HCT116 (cell line): ENCODE measurements around the gene ACO2. TPM values are rescaled to one million over a fixed set of nuclear protein-coding genes. Genes with fewer than 3 reads are reported as not detected.

Source experiments
- ATAC-seq: fragments of 200-7000 bp; cut with Tn5 transposase; 2 replicates; pipeline ENCODE4 v1.9.1; 2020; ENCODE audit warnings: mild to moderate bottlenecking, moderate library complexity
- BruUV-seq: library from RNA; stranded (reverse); fragments of 400-500 nt; replicated peaks from 2 replicates; lab custom pipeline; 2021; lab: Mats Ljungman, UMichigan
- CTCF ChIA-PET: fragments of 300-600 bp; sonication (Branson Sonifier 250); formaldehyde crosslinking; loops from one replicate; lab custom pipeline; 2021; ENCODE audit warnings: antibody characterized with exemption; lab: Charles Lee
- POLR2A ChIA-PET: fragments of 300-600, 350-600 bp; sonication (Branson Sonifier 250); formaldehyde crosslinking; loops from one replicate; lab custom pipeline; 2021; ENCODE audit warnings: antibody characterized with exemption; lab: Charles Lee
- RAD21 ChIA-PET, 2 experiments: fragments of 300-600 bp; sonication (Branson Sonifier 250); formaldehyde crosslinking; loops; one replicate each; lab custom pipeline; 2023; ENCODE audit warnings: low total read pairs in 2 of 2; ENCODE audit not compliant: uncharacterized antibody in 2 of 2, unreplicated experiment in 2 of 2, low non-redundant PET in 1 of 2; lab: Charles Lee
- DNase-seq: peaks from one replicate; pipeline ENCODE4 v3.0.0-alpha.2; 2010; ENCODE audit warnings: low read depth, low spot score
- H2AFZ ChIP-seq: fragments of 200-600 bp; shearing (Covaris generic), sonication (generic); 2 replicates; pipeline ENCODE4 v1.6.1; 2017; ENCODE audit warnings: low read depth, mixed run types, mixed read lengths, antibody characterized with exemption, low read length; ENCODE audit not compliant: poor library complexity, severe bottlenecking
- H3K27ac ChIP-seq: 2 replicates; pipeline ENCODE4 v1.5.1; 2012; ENCODE audit warnings: low read depth, low read length
- H3K27me3 ChIP-seq: fragments of 200-600 bp; sonication (generic); 2 replicates; pipeline ENCODE4 v1.6.1; 2016; ENCODE audit warnings: mixed run types, low read length, mixed read lengths; ENCODE audit not compliant: insufficient read depth
- H3K36me3 ChIP-seq, 2 experiments: fragments of 200-500 bp in 1 of 2; fragments of 200-600 bp in 1 of 2; sonication (Bioruptor generic) in 1 of 2; sonication (generic) in 1 of 2; 2 replicates each; pipeline versions ENCODE4 v1.5.1 to v1.6.1; 2014 to 2016; ENCODE audit warnings: low read length in 2 of 2, inconsistent platforms in 1 of 2, mixed read lengths in 1 of 2, mixed run types in 1 of 2; ENCODE audit not compliant: insufficient read depth in 2 of 2, control insufficient read depth in 1 of 2
- H3K4me1 ChIP-seq, 2 experiments: fragments of 200-600 bp in 1 of 2; sonication (generic) in 1 of 2; 2 replicates each; pipeline versions ENCODE4 v1.5.1 to v1.6.1; 2012 to 2017; ENCODE audit warnings: low read length in 2 of 2, inconsistent platforms in 1 of 2, mild to moderate bottlenecking in 1 of 2, mixed read lengths in 1 of 2, mixed run types in 1 of 2, moderate library complexity in 1 of 2; ENCODE audit not compliant: insufficient read depth in 2 of 2, control insufficient read depth in 1 of 2
- H3K4me2 ChIP-seq: fragments of 200-600 bp; sonication (generic); 2 replicates; pipeline ENCODE4 v1.6.1; 2017; ENCODE audit warnings: mixed run types, low read length, mixed read lengths
- H3K4me3 ChIP-seq, 2 experiments: fragments of 200-600 bp in 1 of 2; sonication (generic) in 1 of 2; replicated peaks in 1 of 2; 2 replicates each; pipeline ENCODE4 v1.5.1; 2011 to 2016; ENCODE audit warnings: low read length in 2 of 2, control low read depth in 1 of 2, low read depth in 1 of 2, mild to moderate bottlenecking in 1 of 2, mixed read lengths in 1 of 2, mixed run types in 1 of 2
- H3K79me2 ChIP-seq: fragments of 200-600 bp; sonication (generic); 2 replicates; pipeline ENCODE4 v1.6.1; 2017; ENCODE audit warnings: mild to moderate bottlenecking, mixed run types, low read length, moderate library complexity, mixed read lengths; ENCODE audit not compliant: insufficient read depth
- H3K9ac ChIP-seq: fragments of 200-600 bp; sonication (generic); 2 replicates; pipeline ENCODE4 v1.6.1; 2016; ENCODE audit warnings: low read length, mixed read lengths
- H3K9me2 ChIP-seq: fragments of 200-600 bp; sonication (generic), shearing (Covaris generic); 2 replicates; pipeline ENCODE4 v1.6.1; 2017; ENCODE audit warnings: mixed run types, mild to moderate bottlenecking, moderate library complexity; ENCODE audit not compliant: insufficient read depth
- H3K9me3 ChIP-seq, 2 experiments: fragments of 200-500 bp in 1 of 2; fragments of 200-600 bp in 1 of 2; sonication (Bioruptor generic) in 1 of 2; sonication (generic) in 1 of 2; 2 replicates each; pipeline ENCODE4 v1.6.1; 2014 to 2017; ENCODE audit warnings: low read length in 2 of 2, mixed read lengths in 2 of 2, inconsistent platforms in 1 of 2, low read depth in 1 of 2, mild to moderate bottlenecking in 1 of 2, mixed run types in 1 of 2, moderate library complexity in 1 of 2; ENCODE audit not compliant: control insufficient read depth in 1 of 2, insufficient read depth in 1 of 2
- H4K20me1 ChIP-seq: fragments of 200-600 bp; sonication (generic), shearing (Covaris generic); 2 replicates; pipeline ENCODE4 v1.6.1; 2017; ENCODE audit warnings: mixed run types, mild to moderate bottlenecking, moderate library complexity; ENCODE audit not compliant: insufficient read depth
- CBX3 ChIP-seq: IDR thresholded peaks from 2 replicates; pipeline ENCODE4 v1.6.1; 2012; ENCODE audit warnings: low read depth
- EGR1 ChIP-seq: IDR thresholded peaks from 2 replicates; pipeline ENCODE4 v1.6.1; 2012; ENCODE audit warnings: low read depth
- EZH2 ChIP-seq: fragments of 200-600 bp; sonication (generic); IDR thresholded peaks from 2 replicates; pipeline ENCODE4 v1.6.1; 2017; ENCODE audit warnings: antibody characterized with exemption, mixed run types
- RAD21 ChIP-seq: IDR thresholded peaks from 2 replicates; pipeline ENCODE4 v1.6.1; 2012; ENCODE audit warnings: low read depth, mild to moderate bottlenecking
- SIN3A ChIP-seq: IDR thresholded peaks from 2 replicates; pipeline ENCODE4 v1.6.1; 2012; ENCODE audit warnings: low read depth
- SRF ChIP-seq: IDR thresholded peaks from 2 replicates; pipeline ENCODE4 v1.6.1; 2012; ENCODE audit warnings: low read depth
- ZFX ChIP-seq: fragments of 450-650 bp; IDR thresholded peaks from 2 replicates; pipeline ENCODE4 v1.6.1; 2017
- ZNF274 ChIP-seq: fragments of 200-500 bp; sonication (Bioruptor generic); IDR thresholded peaks from 2 replicates; pipeline ENCODE4 v1.6.1; 2014; ENCODE audit warnings: mild to moderate bottlenecking, low read depth, low read length, inconsistent platforms
- intact Hi-C: fragments of 100-400 bp; cut with micrococcal nuclease; formaldehyde crosslinking; loops from 2 replicates; pipeline ENCODE4 v1.10.0; 2022
- total RNA-seq: library from RNA; stranded (reverse); gene quantifications from one replicate; pipeline ENCODE4 v1.2.1, GENCODE V29; 2021; ENCODE audit not compliant: unreplicated experiment
- TF ChIP-seq, protein P1 (sequence below): IDR thresholded peaks from 2 replicates; pipeline ENCODE4 v1.6.1; 2011; ENCODE audit warnings: mild to moderate bottlenecking, low read length, moderate library complexity; ENCODE audit not compliant: insufficient replicate concordance; ENCODE audit errors: extremely low read depth
- TF ChIP-seq, protein P2 (sequence below): IDR thresholded peaks from 2 replicates; pipeline ENCODE4 v1.6.1; 2012
- TF ChIP-seq, protein P3 (sequence below): IDR thresholded peaks from 2 replicates; pipeline ENCODE4 v1.6.1; 2012
- TF ChIP-seq, protein P4 (sequence below): IDR thresholded peaks from 2 replicates; pipeline ENCODE4 v1.6.1; 2012; ENCODE audit warnings: low read depth

ACO2 gene
- total RNA-seq, 1 experiment from 2014 or later, result 108 TPM

DNA sequence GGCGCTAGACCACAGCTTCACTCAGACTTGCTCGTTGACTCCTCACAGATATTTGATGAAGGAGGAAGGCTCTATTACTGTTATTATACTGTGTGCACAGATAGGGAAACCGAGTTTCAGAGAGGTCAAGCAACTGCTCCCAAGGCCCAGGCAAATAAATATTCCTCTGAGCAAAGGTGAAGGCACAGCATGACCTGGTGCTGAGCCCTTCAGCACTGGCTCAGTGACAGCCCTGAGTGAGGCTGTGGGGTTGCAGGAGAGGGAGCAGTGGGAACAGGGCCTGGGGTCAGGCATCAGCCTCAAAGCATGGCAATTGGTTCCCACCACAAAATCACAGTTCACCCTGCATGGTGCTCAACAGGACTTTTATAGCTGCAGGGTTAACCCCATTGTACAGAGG is 68.3 kb downstream of the ACO2 start:
- no peak for DNase-seq
- POLR2A ChIA-PET, result no interaction called here
- Histone ChIP-seq H3K9ac (no peak overlapping the region), H3K4me3 (no peak overlapping the region), H3K36me3 (peaks cover 37 to 57% of the 10 kb centered on the region in 2 experiments), H3K4me2 (no peak overlapping the region), H3K4me1 (peaks cover 0 to 1% of the 10 kb centered on the region in 2 experiments; a peak in 2 of 4 replicates), H2AFZ (no peak overlapping the region), H3K9me3 (no peaks in the 10 kb centered on the region), H4K20me1 (peaks cover 6% of the 10 kb centered on the region; the same call in 1 of the 2 replicates), H3K27me3 (no peaks in the 10 kb centered on the region), H3K9me2 (no peaks in the 10 kb centered on the region), H3K27ac (no peak overlapping the region)
- CTCF ChIA-PET, result no interaction called here
- no TSS peak for BruUV-seq
- ATAC-seq, result no peak
- RAD21 ChIA-PET, result no interaction called here
- intact Hi-C loops, result no loop called here
- TF ChIP-seq, protein P1, sequence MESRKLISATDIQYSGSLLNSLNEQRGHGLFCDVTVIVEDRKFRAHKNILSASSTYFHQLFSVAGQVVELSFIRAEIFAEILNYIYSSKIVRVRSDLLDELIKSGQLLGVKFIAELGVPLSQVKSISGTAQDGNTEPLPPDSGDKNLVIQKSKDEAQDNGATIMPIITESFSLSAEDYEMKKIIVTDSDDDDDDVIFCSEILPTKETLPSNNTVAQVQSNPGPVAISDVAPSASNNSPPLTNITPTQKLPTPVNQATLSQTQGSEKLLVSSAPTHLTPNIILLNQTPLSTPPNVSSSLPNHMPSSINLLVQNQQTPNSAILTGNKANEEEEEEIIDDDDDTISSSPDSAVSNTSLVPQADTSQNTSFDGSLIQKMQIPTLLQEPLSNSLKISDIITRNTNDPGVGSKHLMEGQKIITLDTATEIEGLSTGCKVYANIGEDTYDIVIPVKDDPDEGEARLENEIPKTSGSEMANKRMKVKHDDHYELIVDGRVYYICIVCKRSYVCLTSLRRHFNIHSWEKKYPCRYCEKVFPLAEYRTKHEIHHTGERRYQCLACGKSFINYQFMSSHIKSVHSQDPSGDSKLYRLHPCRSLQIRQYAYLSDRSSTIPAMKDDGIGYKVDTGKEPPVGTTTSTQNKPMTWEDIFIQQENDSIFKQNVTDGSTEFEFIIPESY, result no peak
- TF ChIP-seq EZH2 (no peak), ZFX (no peak), SRF (no peak), CBX3 (no peak), EGR1 (no peak), ZNF274 (no peak), SIN3A (no peak), RAD21 (no peak)
- TF ChIP-seq, protein P2, sequence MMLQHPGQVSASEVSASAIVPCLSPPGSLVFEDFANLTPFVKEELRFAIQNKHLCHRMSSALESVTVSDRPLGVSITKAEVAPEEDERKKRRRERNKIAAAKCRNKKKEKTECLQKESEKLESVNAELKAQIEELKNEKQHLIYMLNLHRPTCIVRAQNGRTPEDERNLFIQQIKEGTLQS, result no peak
- TF ChIP-seq, protein P3, sequence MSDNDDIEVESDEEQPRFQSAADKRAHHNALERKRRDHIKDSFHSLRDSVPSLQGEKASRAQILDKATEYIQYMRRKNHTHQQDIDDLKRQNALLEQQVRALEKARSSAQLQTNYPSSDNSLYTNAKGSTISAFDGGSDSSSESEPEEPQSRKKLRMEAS, result no peak
- TF ChIP-seq, protein P4, sequence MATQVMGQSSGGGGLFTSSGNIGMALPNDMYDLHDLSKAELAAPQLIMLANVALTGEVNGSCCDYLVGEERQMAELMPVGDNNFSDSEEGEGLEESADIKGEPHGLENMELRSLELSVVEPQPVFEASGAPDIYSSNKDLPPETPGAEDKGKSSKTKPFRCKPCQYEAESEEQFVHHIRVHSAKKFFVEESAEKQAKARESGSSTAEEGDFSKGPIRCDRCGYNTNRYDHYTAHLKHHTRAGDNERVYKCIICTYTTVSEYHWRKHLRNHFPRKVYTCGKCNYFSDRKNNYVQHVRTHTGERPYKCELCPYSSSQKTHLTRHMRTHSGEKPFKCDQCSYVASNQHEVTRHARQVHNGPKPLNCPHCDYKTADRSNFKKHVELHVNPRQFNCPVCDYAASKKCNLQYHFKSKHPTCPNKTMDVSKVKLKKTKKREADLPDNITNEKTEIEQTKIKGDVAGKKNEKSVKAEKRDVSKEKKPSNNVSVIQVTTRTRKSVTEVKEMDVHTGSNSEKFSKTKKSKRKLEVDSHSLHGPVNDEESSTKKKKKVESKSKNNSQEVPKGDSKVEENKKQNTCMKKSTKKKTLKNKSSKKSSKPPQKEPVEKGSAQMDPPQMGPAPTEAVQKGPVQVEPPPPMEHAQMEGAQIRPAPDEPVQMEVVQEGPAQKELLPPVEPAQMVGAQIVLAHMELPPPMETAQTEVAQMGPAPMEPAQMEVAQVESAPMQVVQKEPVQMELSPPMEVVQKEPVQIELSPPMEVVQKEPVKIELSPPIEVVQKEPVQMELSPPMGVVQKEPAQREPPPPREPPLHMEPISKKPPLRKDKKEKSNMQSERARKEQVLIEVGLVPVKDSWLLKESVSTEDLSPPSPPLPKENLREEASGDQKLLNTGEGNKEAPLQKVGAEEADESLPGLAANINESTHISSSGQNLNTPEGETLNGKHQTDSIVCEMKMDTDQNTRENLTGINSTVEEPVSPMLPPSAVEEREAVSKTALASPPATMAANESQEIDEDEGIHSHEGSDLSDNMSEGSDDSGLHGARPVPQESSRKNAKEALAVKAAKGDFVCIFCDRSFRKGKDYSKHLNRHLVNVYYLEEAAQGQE, result no peak
- TF ChIP-seq, all 23 proteins: peak for 0
- H3K79me2 ChIP-seq, result peaks cover 87% of the 10 kb centered on the region
